NB4 (cell line): Measurements from ENCODE around the gene MNAT1.

ENCODE experiments used
- CTCF ChIP-seq: IDR thresholded peaks from one replicate; pipeline ENCODE4 v1.5.1; 2012; ENCODE audit warnings: low read depth, low read length
- POLR2A ChIP-seq: IDR thresholded peaks from 2 replicates; pipeline ENCODE4 v1.6.1; 2011; ENCODE audit warnings: mild to moderate bottlenecking; ENCODE audit not compliant: insufficient read length; ENCODE audit errors: extremely low read depth
- TF ChIP-seq, protein P1 (sequence below): IDR thresholded peaks from 2 replicates; pipeline ENCODE4 v1.6.1; 2011; ENCODE audit warnings: low read depth, low read length

GRCh38 chr14:60971271-60971670 lies 236.7 kb downstream of the MNAT1 start:
- TF ChIP-seq CTCF: no peak
- no peak for TF ChIP-seq POLR2A
- TF ChIP-seq, protein P1, sequence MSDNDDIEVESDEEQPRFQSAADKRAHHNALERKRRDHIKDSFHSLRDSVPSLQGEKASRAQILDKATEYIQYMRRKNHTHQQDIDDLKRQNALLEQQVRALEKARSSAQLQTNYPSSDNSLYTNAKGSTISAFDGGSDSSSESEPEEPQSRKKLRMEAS: no peak
